GM19023 (cell line): Measurements from ENCODE around the gene FLNC.

Source experiments
- ATAC-seq: cut with Tn5 transposase; IDR thresholded peaks from one replicate; pipeline ENCODE4 v1.9.1; 2021; ENCODE audit warnings: mild to moderate bottlenecking, moderate library complexity; ENCODE audit not compliant: unreplicated experiment

Gene FLNC

DNA sequence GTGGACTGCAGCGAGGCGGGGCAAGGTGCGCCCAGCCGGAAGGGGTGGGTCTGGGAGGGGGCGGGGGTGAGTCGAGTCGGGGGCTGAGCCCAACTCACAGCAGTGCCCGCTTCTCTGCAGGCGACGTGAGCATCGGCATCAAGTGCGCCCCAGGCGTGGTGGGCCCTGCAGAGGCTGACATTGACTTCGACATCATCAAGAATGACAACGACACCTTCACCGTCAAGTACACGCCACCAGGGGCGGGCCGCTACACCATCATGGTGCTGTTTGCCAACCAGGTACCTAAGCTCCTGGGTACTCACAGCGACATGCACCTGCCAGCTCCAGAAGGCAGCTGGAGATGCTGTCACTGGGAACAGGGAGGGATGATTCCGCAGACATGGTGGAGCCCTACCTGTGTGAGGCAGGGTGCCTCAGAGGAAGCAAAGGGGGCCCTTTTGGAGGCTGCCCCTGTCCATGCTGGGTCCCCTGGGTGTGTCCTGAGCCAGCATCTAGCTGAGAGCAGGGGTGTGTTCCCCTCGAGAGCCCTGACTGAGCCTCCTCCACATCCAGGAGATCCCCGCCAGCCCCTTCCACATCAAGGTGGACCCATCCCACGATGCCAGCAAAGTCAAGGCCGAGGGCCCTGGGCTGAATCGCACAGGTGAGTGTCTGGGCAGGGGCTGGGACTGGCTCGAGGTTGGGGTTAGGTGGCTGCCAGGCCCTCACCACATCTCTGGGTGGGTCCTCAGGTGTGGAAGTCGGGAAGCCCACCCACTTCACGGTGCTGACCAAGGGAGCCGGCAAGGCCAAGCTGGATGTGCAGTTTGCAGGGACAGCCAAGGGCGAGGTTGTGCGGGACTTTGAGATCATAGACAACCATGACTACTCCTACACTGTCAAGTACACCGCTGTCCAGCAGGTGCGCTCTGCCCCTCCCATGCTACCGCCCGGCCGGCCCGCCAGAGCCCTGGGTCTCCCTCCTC is 12.8 kb downstream of the FLNC start:
- ATAC-seq = no peak

DNA sequence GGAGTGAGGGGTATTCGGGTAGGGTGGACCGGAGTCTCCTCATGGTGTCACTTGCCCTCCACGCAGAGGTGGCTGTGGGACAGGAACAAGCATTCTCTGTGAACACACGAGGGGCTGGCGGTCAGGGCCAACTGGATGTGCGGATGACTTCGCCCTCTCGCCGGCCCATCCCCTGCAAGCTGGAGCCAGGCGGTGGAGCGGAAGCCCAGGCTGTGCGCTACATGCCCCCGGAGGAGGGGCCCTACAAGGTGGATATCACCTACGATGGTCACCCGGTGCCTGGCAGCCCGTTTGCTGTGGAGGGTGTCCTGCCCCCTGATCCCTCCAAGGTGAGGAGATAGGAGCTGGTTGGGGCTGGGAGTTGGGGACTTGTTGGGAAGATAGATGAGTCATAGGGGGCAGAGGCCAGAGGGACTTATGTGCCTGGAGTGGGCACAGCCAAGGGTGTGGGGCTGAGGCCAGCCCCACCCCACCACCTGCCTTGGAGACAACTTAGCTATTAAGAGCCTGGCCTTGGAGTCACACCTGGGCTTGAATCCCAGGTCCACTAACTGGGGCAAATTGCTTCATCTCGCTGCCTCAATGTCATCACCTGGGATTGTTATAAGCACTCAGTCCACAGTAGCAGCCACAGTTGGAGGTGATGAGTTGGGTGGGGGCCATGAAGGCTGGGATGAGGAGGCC is 13.9 kb downstream of the FLNC start:
- ATAC-seq = no peak

GRCh38 chr7:128844777-128845311 is 14.6 kb downstream of the FLNC start:
- ATAC-seq = no peak

- no peak for ATAC-seq
Observed at GRCh38 chr7:128845475-128845874, 15.3 kb downstream of the FLNC start.

- ATAC-seq = no peak
Observed at GRCh38 chr7:128845987-128846386, 15.8 kb downstream of the FLNC start.

GRCh38 chr7:128846781-128847444 is 16.7 kb downstream of the FLNC start:
- ATAC-seq = no peak

DNA sequence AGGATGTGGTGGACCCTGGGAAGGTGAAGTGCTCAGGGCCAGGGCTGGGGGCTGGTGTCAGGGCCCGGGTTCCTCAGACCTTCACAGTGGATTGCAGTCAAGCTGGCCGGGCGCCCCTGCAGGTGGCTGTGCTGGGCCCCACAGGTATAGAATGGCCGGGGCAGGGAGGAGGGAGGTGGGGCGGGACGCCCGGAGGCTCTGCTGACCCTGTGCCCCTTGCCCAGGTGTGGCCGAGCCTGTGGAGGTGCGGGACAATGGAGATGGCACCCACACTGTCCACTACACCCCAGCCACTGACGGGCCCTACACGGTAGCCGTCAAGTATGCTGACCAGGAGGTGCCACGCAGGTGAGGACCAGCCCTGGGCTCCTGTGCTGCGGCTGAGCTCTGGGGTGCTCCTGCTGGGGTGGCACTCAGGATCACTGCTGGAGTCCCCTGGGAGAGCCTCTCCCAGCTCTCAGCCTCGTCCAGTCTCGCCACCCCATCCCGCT is 17.6 kb downstream of the FLNC start:
- no peak for ATAC-seq

GRCh38 chr7:128848289-128849155 is 18.3 kb downstream of the FLNC start:
- no peak for ATAC-seq

DNA sequence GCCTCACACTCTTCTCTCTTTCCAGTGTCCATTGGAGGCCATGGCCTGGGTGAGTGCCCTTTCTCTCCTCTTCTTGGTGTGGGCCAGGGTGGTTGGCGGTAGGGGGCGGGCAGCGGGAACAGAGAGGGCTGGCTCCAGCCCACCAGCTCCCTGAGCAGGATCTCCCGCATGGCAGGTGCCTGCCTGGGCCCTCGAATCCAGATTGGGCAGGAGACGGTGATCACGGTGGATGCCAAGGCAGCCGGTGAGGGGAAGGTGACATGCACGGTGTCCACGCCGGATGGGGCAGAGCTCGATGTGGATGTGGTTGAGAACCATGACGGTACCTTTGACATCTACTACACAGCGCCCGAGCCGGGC is 18.9 kb downstream of the FLNC start:
- ATAC-seq = no peak

DNA sequence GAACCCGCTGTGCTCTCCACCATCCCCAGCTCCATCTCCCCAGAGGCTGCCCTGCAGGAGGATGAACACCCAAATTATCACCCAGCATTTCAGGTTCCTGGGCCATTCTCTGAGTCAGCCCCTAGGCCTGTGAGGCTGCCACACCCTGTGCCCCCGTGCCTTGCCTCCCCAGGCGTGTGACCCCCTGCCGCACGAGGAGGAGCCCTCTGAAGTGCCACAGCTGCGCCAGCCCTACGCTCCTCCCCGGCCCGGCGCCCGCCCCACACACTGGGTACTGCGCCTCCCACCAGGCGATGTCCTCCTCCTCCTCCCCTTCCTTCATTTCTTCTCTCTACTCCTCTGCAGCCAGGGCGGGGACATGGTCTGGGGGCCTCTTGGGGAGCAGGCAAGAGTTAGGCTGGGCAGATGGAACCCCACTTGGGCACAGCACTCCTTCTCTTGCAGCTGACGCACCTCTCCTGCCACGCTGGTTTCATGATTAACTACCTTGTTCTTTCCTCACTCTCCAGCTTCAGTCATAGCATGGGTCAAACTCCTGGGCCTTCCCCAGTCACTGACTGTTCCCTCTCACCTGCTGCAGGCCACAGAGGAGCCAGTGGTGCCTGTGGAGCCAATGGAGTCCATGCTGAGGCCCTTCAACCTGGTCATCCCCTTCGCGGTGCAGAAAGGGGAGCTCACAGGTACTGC is 19.7 kb downstream of the FLNC start:
- no peak for ATAC-seq

DNA sequence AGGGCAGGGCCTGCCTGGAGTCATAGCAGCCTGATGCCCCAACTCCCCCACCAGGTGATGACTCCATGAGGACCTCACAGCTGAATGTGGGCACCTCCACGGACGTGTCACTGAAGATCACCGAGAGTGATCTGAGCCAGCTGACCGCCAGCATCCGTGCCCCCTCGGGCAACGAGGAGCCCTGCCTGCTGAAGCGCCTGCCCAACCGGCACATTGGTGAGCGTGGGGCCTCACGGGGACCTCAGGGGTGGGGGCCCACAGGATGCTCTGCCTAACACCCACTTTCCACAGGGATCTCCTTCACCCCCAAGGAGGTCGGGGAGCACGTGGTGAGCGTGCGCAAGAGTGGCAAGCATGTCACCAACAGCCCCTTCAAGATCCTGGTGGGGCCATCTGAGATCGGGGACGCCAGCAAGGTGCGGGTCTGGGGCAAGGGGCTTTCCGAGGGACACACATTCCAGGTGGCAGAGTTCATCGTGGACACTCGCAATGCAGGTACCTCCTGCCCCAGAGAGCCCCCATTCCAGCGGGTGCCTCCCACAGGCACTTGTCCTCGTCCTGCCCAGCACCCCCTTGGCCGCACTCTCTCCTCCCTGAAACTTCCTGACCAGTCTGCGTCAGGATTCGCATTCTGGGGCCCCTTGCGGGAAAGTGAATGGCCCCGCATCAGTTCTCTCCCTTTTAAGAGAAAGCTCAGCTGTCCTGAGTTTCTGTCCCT is 22.5 kb downstream of the FLNC start:
- ATAC-seq = no peak

DNA sequence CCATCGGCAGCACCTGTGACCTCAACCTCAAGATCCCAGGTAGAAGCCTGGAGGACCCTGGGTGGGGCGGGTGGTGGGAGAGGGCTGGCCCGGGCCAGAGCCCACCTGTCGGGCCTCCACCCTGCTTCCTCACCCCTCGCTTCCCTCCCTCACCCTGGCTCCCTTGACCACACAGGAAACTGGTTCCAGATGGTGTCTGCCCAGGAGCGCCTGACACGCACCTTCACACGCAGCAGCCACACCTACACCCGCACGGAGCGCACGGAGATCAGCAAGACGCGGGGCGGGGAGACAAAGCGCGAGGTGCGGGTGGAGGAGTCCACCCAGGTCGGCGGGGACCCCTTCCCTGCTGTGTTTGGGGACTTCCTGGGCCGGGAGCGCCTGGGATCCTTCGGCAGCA is 23.6 kb downstream of the FLNC start:
- no peak for ATAC-seq

DNA sequence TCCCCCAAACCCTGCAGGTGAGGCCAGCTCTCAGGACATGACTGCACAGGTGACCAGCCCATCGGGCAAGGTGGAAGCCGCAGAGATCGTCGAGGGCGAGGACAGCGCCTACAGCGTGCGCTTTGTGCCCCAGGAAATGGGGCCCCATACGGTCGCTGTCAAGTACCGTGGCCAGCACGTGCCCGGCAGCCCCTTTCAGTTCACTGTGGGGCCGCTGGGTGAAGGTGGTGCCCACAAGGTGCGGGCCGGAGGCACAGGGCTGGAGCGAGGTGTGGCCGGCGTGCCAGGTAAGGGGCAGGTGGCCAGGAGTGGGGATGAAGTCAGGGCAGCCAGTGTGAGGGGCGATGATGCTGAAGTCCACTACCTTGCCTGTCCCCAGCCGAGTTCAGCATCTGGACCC is 24.2 kb downstream of the FLNC start:
- ATAC-seq = no peak

GRCh38 chr7:128855559-128855958 is 25.4 kb downstream of the FLNC start:
- no peak for ATAC-seq

DNA sequence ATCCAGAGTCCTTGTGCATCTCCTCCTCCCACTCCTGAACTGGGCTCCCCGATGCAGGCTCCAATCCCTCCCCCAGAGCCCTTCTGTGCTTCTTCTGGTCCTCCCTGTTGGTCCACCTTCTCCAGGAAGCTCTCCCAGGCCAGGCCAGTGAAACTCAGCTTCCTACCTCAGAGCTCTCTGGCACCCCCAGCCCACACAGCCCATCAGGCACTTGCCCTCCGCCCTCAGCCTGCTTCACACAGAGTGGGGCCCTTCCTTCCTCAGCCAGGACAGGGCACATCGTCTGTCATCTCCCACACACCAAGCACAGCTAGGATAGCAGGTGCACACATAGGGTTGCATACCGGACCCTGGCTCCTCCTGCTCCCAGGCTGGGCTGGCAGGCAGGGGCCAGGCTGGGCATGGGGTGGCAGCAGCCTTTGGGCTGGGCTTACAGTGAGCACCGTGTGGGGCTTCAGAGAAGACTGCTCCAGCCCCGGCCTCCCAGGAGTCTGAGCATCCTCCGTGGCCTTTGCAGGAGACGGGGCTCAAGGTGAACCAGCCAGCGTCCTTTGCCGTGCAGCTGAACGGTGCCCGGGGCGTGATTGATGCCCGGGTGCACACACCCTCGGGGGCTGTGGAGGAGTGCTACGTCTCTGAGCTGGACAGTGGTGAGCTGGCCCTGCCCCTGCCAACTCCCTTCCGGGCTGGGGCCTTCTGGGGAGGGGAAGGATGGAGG is 26.0 kb downstream of the FLNC start:
- ATAC-seq = no peak

DNA sequence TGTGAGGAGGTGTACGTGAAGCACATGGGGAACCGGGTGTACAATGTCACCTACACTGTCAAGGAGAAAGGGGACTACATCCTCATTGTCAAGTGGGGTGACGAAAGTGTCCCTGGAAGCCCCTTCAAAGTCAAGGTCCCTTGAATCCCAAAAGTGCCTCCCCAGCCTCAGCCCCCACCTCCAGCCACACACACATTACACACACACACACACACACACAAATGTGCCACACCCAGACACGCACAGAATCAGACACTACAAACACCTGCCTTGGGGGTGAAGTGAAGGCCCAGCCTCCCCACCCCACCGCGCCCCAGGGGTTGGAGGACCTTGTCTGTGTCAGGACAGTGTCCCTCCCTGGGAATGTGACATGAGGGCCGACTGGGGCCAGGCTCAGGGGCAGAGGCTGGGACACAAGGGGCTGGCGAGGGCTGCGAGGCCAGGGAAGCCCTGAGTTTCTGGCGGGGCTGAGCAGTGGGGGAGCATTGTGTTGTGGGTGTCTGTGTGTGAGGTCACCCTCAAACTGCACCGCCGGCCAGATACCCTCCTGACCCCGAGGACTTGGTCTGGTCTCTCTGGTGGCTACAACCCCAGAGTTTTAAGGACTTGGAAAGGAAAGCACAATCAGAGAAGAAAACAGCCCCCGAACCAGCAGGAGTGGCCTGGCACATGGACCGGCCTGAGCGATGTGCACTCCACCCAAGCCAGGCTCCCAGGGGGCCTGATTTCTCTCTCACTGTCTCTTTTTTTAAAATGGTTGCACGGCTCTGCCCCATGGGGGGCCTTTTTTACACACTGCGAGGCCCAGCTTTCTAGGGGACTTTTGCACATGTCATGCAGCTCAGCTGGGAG is 28.4 kb downstream of the FLNC start:
- ATAC-seq = no peak
